NB4 (cell line): ENCODE results near the gene CELA2A.

Experiments
- POLR2A ChIP-seq: IDR thresholded peaks from 2 replicates; pipeline ENCODE4 v1.6.1; 2011; ENCODE audit warnings: mild to moderate bottlenecking; ENCODE audit not compliant: insufficient read length; ENCODE audit errors: extremely low read depth
- TF ChIP-seq, protein P1 (sequence below): IDR thresholded peaks from 2 replicates; pipeline ENCODE4 v1.6.1; 2011; ENCODE audit warnings: low read depth, low read length
- TF ChIP-seq, protein P2 (sequence below): IDR thresholded peaks from one replicate; pipeline ENCODE4 v1.5.1; 2012; ENCODE audit warnings: low read depth, low read length

- TF ChIP-seq POLR2A = no peak
- TF ChIP-seq, protein P1, sequence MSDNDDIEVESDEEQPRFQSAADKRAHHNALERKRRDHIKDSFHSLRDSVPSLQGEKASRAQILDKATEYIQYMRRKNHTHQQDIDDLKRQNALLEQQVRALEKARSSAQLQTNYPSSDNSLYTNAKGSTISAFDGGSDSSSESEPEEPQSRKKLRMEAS = no peak
- TF ChIP-seq, protein P2, sequence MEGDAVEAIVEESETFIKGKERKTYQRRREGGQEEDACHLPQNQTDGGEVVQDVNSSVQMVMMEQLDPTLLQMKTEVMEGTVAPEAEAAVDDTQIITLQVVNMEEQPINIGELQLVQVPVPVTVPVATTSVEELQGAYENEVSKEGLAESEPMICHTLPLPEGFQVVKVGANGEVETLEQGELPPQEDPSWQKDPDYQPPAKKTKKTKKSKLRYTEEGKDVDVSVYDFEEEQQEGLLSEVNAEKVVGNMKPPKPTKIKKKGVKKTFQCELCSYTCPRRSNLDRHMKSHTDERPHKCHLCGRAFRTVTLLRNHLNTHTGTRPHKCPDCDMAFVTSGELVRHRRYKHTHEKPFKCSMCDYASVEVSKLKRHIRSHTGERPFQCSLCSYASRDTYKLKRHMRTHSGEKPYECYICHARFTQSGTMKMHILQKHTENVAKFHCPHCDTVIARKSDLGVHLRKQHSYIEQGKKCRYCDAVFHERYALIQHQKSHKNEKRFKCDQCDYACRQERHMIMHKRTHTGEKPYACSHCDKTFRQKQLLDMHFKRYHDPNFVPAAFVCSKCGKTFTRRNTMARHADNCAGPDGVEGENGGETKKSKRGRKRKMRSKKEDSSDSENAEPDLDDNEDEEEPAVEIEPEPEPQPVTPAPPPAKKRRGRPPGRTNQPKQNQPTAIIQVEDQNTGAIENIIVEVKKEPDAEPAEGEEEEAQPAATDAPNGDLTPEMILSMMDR = no peak
Observed at GRCh38 chr1:15457585-15457984, 1.1 kb downstream of the CELA2A start.
